GM12878 (cell line): Measurements from ENCODE around the gene TPGS1. TPM values are rescaled to one million over a fixed set of nuclear protein-coding genes. Genes with fewer than 3 reads are reported as not detected.

Experiments used
- ATAC-seq: fragments of 200-7000 bp; cut with Tn5 transposase; 3 replicates; pipeline ENCODE4 v1.9.1; 2020; ENCODE audit warnings: mild to moderate bottlenecking, moderate library complexity
- BruUV-seq: library from RNA; stranded (reverse); fragments of 400-500 nt; replicated peaks from 2 replicates; lab custom pipeline; 2021; lab: Mats Ljungman, UMichigan
- CTCF ChIA-PET: fragments of 300-600 bp; sonication (Branson Sonifier 250); formaldehyde crosslinking; extraction: SDS; loops from one replicate; lab custom pipeline; 2021; ENCODE audit warnings: inconsistent platforms; lab: Yijun Ruan, JAX
- POLR2A ChIA-PET: fragments of 350-600 bp; formaldehyde crosslinking; extraction: SDS; loops from one replicate; lab custom pipeline; 2021; ENCODE audit warnings: inconsistent platforms; lab: Charles Lee
- RAD21 ChIA-PET: fragments of 300-600 bp; sonication (Branson Sonifier 250); formaldehyde crosslinking; loops from one replicate; lab custom pipeline; 2023; ENCODE audit warnings: antibody characterized with exemption; ENCODE audit not compliant: unreplicated experiment; lab: Charles Lee
- SMC1A ChIA-PET: fragments of 300-600 bp; sonication (Branson Sonifier 250); formaldehyde crosslinking; loops from one replicate; lab custom pipeline; 2023; ENCODE audit not compliant: unreplicated experiment, uncharacterized antibody; lab: Charles Lee
- DNase-seq: peaks from one replicate; pipeline ENCODE4 v3.0.0-alpha.2; 2011; ENCODE audit warnings: low read depth, low spot score
- FAIRE-seq: peaks from 3 replicates; lab custom pipeline; 2011; peaks lifted over from hg19 to GRCh38; lab: Jason Lieb, UNC
- H2AFZ ChIP-seq: 2 replicates; pipeline ENCODE4 v1.6.0; 2011; ENCODE audit warnings: low read depth, low read length, control low read depth; ENCODE audit not compliant: control insufficient read depth
- H3K27ac ChIP-seq: 2 replicates; pipeline ENCODE4 v1.5.1; 2011; ENCODE audit warnings: control low read depth; ENCODE audit not compliant: control insufficient read depth, insufficient read depth
- H3K27me3 ChIP-seq, 2 experiments: replicated peaks in 1 of 2; 2 replicates each; pipeline versions ENCODE4 v1.6.0 to v1.6.1; 2011; ENCODE audit warnings: low read length in 1 of 2; ENCODE audit not compliant: control insufficient read depth in 2 of 2, insufficient read depth in 2 of 2
- H3K36me3 ChIP-seq, 2 experiments: 2 replicates each; pipeline ENCODE4 v1.5.1; 2011; ENCODE audit warnings: low read length in 1 of 2; ENCODE audit not compliant: control insufficient read depth in 2 of 2, insufficient read depth in 2 of 2
- H3K4me1 ChIP-seq: 2 replicates; pipeline ENCODE4 v1.6.1; 2011; ENCODE audit warnings: mild to moderate bottlenecking, low read length, moderate library complexity, mixed read lengths; ENCODE audit not compliant: control insufficient read depth, insufficient read depth
- H3K4me2 ChIP-seq: 2 replicates; pipeline ENCODE4 v1.6.0; 2011; ENCODE audit warnings: control low read depth; ENCODE audit not compliant: control insufficient read depth, insufficient read depth
- H3K4me3 ChIP-seq: fragments of 200-600 bp; sonication (generic); 2 replicates; pipeline ENCODE4 v1.5.1; 2016
- H3K79me2 ChIP-seq: 2 replicates; pipeline ENCODE4 v1.6.0; 2011; ENCODE audit warnings: low read length; ENCODE audit not compliant: control insufficient read depth, insufficient read depth
- H3K9ac ChIP-seq: 2 replicates; pipeline ENCODE4 v1.8.0; 2011; ENCODE audit warnings: low read length, control low read depth, mixed read lengths; ENCODE audit not compliant: control insufficient read depth, insufficient read depth
- H3K9me3 ChIP-seq: replicated peaks from 3 replicates; pipeline ENCODE4 v1.5.1; 2011; ENCODE audit warnings: mild to moderate bottlenecking, low read length; ENCODE audit not compliant: control insufficient read depth, insufficient read depth
- H4K20me1 ChIP-seq: 2 replicates; pipeline ENCODE4 v1.6.0; 2011; ENCODE audit not compliant: control insufficient read depth, insufficient read depth
- HDAC6 ChIP-seq: fragments of 200-600 bp; sonication (generic); IDR thresholded peaks from one replicate; pipeline ENCODE4 v1.8.0; 2017; ENCODE audit warnings: antibody characterized with exemption; ENCODE audit not compliant: unreplicated experiment
- LARP7 ChIP-seq: fragments of 450-650 bp; IDR thresholded peaks from 2 replicates; pipeline ENCODE4 v1.6.1; 2017; ENCODE audit warnings: mild to moderate bottlenecking
- MTA3 ChIP-seq: IDR thresholded peaks from 2 replicates; pipeline ENCODE4 v1.6.1; 2012; ENCODE audit warnings: low read length, inconsistent platforms, borderline replicate concordance
- SMAD5 ChIP-seq: IDR thresholded peaks from 2 replicates; pipeline ENCODE4 v1.6.1; 2016; ENCODE audit warnings: antibody characterized with exemption, low read depth
- ZBTB11 ChIP-seq: fragments of 450-650 bp; formaldehyde crosslinking; IDR thresholded peaks from 2 replicates; pipeline ENCODE4 v1.5.0; 2022; ENCODE audit warnings: mild to moderate bottlenecking, missing genetic modification characterization
- WGBS: methylation state at CpG from one replicate; pipeline ENCODE4 v1.1.6; 2016; ENCODE audit warnings: low lambda C conversion rate; ENCODE audit not compliant: insufficient replicate concordance, insufficient coverage; ENCODE audit errors: missing lambda C conversion rate; 5-methylcytosine and 5-hydroxymethylcytosine counted together
- in situ Hi-C: fragments of 300-500 bp; cut with MboI; formaldehyde crosslinking; loops from 9 replicates; pipeline ENCODE4 v1.14.3; 2018; ENCODE audit warnings: mixed read lengths
- intact Hi-C: fragments of 100-400 bp; cut with micrococcal nuclease; formaldehyde crosslinking; loops from one replicate; pipeline ENCODE4 v1.14.2; 2022; ENCODE audit not compliant: unreplicated experiment
- polyA plus RNA-seq, 11 experiments: library from polyadenylated mRNA; depleted of rRNA in 4 of 11; unstranded in 6 of 11; stranded (reverse) in 5 of 11; fragments of >200 nt; fragmentation: Nextera tagmentation in 4 of 11; fragmentation: Illumina TruSeq in 1 of 11; extraction: Ambion mirVana in 4 of 11; extraction: Trizol in 1 of 11; gene quantifications; 1 replicate in 1 of 11; 2 replicates in 10 of 11; pipeline versions ENCODE4 v1.2.1 to v1.2.3, GENCODE V29; 2011 to 2016; ENCODE audit warnings: inconsistent platforms in 2 of 11, missing spikeins in 2 of 11, low read depth in 1 of 11
- total RNA-seq, 4 experiments: library from RNA; depleted of rRNA in 3 of 4; stranded (reverse); fragments of >200 nt in 3 of 4; fragmentation: Illumina TruSeq in 1 of 4; extraction: Trizol in 1 of 4; gene quantifications; 2 replicates each; pipeline versions ENCODE4 v1.2.1 to v1.2.3, GENCODE V29; 2013 to 2021
- TF ChIP-seq, protein P1 (sequence below): IDR thresholded peaks from 2 replicates; pipeline ENCODE4 v1.6.1; 2012; ENCODE audit warnings: low read depth, low read length, improper control_type of control experiment

TPGS1 gene
- total and polyA plus RNA-seq, 10 of the 15 experiments (the other 5 are each of a cell fraction or from before 2014, with no cell fraction given): 0.24 to 24.7 (median 7.7) TPM; not detected in 2

- WGBS: 26% methylated on average over 21 of the region's 85 CpGs
- Histone ChIP-seq H3K27me3 (no peaks in the 10 kb centered on the region), H3K27ac (no peak within 1 kb of the TSS), H3K9me3 (no peaks in the 10 kb centered on the region), H3K4me2 (no peak within 1 kb of the TSS), H3K9ac (no peak within 1 kb of the TSS), H3K36me3 (no peaks in the 10 kb centered on the region), H2AFZ (no peak within 1 kb of the TSS), H4K20me1 (no peaks in the 10 kb centered on the region), H3K4me3 (no peak within 1 kb of the TSS), H3K79me2 (no peaks in the 10 kb centered on the region), H3K4me1 (no peaks in the 10 kb centered on the region)
- TF ChIP-seq LARP7 (no peak), SMAD5 (no peak), MTA3 (no peak), HDAC6 (no peak), ZBTB11 (CRISPR knock-in tag) (no peak)
- TF ChIP-seq, protein P1, sequence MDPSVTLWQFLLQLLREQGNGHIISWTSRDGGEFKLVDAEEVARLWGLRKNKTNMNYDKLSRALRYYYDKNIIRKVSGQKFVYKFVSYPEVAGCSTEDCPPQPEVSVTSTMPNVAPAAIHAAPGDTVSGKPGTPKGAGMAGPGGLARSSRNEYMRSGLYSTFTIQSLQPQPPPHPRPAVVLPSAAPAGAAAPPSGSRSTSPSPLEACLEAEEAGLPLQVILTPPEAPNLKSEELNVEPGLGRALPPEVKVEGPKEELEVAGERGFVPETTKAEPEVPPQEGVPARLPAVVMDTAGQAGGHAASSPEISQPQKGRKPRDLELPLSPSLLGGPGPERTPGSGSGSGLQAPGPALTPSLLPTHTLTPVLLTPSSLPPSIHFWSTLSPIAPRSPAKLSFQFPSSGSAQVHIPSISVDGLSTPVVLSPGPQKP: no peak
- ChIA-PET CTCF (no interaction called here), RAD21 (no interaction called here), POLR2A (no interaction called here), SMC1A (no interaction called here)
- intact Hi-C loops: no loop called here
- FAIRE-seq: no peak
- BruUV-seq: no TSS peak
- in situ Hi-C loops: no loop called here
- no peak for DNase-seq
- ATAC-seq: no peak
Observed at GRCh38 chr19:460877-461720, 46.2 kb upstream of the TPGS1 start, which contains the start of gene SHC2. Gene SHC2, minus strand, starts transcription at chr19:461033. Its CDS starts 37 bp downstream, at chr19:460996.
